ENCODE measurements around the gene CACNA1I. TPM values are rescaled to one million over a fixed set of nuclear protein-coding genes. Genes with fewer than 3 reads are reported as not detected.

Gene CACNA1I
- total and polyA plus RNA-seq, 2 of the 8 experiments (the other 6 are each of a cell fraction or from before 2014, with no cell fraction given), result 0.77 to 1.2 TPM

GRCh38 chr22:39610246-39610645 lies 39.7 kb downstream of the CACNA1I start (continued):
- TF ChIP-seq ATF2 (IDR thresholded peaks at IDR 0.05; ENCODE audit: low read length), result no peak
- no peak for TF ChIP-seq JUND (IDR thresholded peaks at IDR 0.05; ENCODE audit: low read length)
